Left renal pelvis (tissue), 4 donors: ENCODE measurements around the gene SFMBT1. TPM values are rescaled to one million over a fixed set of nuclear protein-coding genes. Genes with fewer than 3 reads are reported as not detected.
"Not testable (repeated sequence)": the region's sequence is repeated elsewhere in the genome, so short reads cannot be mapped to it uniquely, and the experiment has no call there.

Experiments used
- DNase-seq, 4 donors: peaks; one replicate each; pipeline ENCODE4 v3.0.0-alpha.2; 2013; ENCODE audit warnings: low read depth in 4 of 4, low spot score in 3 of 4
- polyA plus RNA-seq, 4 donors: library from polyadenylated mRNA; unstranded; fragments of 120-200 nt; gene quantifications; one replicate each; pipeline ENCODE4 v1.2.1, GENCODE V29; 2013; ENCODE audit not compliant: insufficient read length in 4 of 4

The SFMBT1 gene
- polyA plus RNA-seq, 4 donors, result 7.7 to 10.9 (median 10.0) TPM

DNA sequence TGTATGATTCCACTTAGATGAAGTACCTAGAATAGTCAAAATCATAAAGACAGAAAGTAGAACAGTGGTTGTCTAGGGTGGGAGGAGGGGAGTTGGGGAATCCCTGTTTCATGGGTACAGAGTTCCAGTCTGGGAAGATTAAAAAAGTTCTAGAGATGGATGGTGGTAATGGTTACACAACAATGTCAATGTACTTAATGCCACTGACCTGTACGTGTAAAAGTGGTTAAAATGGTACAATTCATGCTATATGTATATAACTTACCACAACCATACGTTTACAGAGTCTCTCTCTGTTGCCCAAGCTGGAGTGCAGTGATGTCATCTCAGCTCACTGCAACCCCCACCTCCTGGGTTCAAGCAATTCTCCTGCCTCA lies 6.5 kb downstream of the SFMBT1 start:
- DNase-seq, result no peak

DNA sequence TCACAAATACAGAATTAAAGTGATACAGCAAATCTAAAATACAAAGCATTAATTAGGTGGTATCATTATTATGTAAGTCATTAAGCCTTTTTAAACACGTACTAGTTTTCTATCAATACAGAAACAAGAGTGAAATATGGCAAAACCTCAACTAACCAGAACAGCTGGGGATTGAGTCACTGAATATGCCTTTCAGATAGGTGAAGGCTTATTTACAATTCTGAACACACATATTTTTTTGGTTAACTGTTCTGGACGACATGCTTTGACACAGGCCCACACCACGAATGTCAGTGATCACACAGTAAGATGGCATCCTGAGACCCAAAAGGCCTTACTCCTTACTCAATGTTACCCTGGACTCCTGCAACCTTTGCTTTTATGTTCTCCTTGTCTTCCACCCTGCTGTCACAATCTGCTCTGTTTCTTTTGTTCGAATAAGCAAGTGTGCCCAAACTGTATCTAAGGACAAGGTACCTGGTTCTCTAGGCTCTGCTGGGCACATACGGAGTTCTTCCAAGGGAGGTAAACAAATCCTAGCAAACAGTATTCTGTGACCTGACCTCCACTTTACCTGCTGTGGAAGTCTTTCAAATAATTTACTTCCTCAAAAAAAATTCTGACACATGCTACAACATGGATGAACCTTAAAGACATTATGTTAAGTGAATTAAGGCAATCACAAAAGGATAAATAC lies 7.0 kb downstream of the SFMBT1 start:
- DNase-seq, result no peak

DNA sequence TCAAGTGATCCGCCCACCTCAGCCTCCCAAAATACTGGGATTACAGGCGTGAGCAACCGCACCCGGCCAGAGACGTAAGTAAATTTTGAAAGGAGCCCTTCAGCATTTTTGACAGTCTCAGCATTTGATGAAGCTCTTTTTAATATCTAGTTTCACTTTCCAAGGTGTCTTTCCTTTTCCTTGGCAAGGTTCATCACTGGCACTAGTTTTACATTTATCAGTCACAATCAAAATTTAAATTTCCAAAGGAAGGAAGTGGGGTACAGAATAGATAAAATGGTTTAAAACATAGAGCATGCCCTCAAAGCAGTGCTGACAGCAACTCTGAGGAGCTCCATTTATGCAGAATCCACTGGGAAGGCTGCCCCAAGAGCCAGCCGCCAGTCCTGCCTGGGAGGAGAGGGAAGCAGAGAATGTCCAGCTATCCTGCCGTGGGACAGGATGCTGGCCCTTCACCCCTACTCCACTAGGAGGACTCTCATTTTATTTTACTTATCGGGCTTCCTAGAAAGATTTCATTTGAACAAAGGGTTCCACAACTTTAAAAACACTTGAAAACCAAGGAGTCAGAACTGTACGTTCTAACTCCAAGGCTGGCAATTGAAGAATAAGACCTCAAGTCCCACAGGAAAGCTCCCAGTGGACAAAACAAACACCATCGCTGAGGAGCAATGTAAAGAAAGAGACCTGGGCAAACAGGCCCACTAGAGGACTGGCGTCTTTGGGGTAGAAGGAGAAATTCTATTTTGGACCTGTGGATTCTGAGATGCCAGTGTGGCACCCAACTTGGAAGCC lies 9.9 kb downstream of the SFMBT1 start:
- DNase-seq, result no peak

DNA sequence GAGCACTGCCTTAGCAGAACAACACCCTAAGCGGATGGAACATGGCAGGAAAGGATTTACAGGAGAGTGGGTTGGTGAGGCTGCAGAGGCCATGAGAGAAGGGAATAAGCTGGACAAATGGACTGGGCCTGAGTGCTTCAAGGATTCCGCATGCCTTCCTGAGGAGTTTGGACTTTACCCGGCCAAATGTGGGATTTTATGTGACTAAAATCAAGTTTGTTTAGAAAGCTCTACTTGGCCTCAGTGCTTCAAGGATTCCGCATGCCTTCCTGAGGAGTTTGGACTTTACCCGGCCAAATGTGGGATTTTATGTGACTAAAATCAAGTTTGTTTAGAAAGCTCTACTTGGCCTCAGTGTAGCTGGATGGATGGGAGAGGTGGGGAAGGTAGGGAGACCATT lies 10.9 kb downstream of the SFMBT1 start:
- DNase-seq, result not testable (repeated sequence)

DNA sequence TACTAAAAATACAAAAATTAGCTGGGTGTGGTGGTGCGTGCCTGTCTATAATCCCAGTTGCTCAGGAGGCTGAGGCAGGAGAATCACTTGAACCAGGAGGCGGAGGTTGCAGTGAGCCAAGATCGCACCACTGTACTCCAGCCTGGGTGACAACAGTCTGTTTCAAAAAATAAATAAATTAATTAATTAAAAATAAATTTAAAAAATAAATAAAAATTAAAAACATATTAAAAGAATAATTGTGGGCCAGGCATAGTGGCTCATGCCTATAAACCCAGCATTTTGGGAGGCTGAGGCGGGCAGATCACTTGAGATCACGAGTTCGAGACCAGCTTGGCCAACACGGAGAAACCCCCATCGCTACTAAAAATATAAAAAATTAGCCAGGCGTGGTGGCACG lies 11.5 kb downstream of the SFMBT1 start:
- not testable (repeated sequence) for DNase-seq

DNA sequence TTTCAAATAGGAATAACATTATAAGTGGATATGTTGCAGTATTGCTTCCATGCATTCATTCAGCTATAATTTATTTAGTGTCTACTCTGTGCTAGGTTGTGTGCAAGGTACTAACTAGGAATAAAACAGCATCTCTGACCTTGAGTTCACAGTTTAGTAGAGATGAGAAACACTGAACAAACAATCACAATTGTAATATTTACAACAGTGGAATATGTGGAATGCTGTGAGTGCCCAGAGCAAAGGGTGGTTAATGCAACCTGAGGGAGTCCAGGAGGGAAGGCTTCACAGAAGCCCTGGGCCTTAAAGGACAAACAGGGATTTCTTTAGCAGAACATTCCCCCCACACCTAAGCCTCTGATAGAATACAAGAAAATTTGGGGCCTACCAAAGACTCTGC lies 13.3 kb downstream of the SFMBT1 start:
- no peak for DNase-seq

DNA sequence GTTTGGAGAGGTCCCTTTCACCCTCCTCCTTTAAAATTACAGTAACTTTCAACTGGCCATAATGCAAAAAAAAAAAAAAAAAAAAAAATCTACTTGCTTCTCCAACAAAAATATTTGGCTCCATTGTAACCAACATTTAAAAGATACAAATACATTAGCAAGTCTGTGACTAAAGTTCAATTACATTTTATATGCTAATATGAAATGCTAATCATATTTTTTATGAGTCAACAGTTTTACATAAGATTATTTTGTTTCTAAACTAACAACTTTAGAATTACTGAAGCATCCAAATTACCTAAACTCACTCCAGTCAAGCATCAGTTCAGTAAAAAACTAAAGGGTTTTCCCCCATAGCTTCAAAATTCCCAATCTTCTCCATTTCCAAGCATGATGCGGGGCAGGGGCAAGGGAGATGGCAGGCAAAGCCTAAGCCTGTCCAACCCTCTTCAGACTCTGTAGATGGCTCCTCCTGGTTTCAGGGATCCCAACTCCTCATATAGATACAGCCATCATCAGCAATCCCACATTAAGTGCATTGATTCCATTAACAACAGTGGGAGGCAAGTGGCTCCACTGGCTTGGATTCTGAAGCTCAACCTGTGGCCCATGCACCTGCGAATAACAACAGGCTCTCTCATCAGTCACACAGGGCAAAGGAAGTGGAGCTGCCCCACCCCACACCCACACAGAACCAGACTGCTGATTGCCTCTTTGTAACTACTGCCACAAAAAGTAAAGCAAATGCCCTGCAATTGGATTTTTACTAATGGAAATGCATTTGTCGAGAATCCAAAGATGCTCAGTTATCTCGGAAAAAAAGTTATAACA lies 15.0 kb downstream of the SFMBT1 start:
- no peak for DNase-seq

DNA sequence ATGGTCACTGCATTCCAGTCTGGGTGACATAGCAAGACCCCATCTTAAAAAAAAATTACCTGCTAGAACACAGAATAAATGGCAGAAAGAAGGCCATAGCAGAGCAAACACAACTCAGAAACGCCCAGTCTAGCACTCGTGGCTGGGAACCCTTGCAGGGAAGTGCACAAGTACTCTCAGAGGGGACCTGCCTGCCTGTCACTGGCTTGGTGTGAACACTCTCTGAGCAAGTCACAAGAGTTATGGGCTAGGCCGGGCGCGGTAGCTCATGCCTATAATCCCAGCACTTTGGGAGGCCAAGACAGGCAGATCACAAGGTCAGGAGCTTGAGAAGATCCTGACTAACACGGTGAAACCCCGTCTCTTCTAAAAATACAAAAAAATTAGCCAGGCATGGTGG lies 17.2 kb downstream of the SFMBT1 start:
- no peak for DNase-seq

DNA sequence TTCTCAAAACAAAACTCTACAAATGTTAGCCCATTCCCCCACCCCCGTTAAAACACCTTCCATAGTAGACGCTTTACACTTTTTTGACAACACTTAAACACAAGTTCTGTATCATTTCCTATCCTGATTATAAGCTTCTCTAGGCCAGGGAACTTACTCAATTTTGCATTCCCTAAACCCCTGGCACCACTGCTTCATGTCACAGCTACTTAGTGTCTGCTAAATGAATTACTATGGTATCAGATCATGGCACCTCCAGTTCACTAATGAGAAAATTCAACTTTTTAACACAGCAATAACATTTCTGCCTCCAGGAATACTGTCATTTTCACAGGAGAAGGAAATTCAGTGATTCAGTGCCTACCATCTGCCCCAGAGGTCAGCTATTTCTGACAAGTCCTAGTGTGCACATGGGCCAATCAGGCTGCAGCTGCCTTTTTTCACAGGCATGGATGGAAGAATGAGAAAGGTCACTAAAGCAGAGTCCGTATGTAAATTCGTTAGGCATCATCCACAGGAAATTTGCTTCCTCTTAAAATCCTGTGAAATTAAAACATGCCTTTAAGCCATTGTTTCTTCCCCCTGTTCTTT lies 18.5 kb downstream of the SFMBT1 start:
- no peak for DNase-seq

DNA sequence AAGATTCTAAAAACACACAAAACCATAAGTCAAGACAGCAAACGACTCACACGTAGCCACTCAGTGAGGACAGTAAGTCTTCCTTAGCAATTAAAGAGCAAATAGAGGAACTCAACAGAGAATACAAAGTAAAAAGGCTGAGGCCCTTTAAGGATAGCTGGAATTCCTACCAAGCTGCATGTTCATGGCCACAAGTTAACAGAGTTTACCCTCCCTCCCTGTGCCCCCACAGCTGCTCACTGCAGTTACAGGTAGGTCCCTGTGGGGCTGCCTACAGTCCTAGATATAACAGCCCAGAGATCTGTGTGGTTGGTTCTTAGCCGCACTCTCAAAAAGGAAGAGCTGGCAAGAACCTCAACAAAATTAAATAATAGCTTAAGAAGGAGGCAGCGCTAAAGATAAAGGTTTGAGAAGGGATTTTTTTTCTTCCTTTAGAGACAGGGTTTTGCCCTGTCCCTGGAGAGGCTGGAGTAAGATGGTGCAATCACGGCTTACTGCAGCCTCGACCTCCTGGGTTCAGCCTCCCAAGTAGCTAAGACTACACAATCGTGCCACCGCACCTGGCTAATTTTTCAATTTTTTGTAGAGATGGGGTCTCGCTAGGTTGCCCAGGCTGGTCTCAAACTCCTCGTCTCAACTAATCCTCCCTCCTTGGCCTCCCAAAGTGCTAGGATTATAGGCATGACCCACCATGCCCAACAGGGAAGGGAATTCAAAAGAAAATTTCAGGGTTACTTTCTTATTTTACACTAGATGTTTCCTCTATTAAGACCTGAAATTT lies 19.3 kb downstream of the SFMBT1 start:
- DNase-seq, result no peak

DNA sequence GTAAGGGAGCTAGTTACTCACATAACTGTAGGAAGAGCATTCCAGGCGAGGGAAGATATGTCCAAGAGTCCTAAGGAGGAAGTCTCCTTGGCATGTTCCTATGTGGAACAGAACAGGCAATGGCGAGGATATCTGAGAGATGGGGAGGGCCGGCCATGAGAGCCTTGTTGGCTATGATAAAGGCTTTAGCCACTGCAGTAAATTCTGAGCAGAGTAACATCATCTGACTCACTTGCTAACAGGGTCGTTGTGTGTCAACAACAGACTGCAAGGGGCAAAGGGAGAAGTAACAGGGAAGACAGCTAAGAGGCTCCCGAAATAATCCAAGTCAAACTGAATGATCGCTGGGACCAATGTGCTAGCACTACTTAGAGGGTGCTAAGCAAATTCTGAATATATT lies 21.6 kb downstream of the SFMBT1 start:
- DNase-seq, result no peak

DNA sequence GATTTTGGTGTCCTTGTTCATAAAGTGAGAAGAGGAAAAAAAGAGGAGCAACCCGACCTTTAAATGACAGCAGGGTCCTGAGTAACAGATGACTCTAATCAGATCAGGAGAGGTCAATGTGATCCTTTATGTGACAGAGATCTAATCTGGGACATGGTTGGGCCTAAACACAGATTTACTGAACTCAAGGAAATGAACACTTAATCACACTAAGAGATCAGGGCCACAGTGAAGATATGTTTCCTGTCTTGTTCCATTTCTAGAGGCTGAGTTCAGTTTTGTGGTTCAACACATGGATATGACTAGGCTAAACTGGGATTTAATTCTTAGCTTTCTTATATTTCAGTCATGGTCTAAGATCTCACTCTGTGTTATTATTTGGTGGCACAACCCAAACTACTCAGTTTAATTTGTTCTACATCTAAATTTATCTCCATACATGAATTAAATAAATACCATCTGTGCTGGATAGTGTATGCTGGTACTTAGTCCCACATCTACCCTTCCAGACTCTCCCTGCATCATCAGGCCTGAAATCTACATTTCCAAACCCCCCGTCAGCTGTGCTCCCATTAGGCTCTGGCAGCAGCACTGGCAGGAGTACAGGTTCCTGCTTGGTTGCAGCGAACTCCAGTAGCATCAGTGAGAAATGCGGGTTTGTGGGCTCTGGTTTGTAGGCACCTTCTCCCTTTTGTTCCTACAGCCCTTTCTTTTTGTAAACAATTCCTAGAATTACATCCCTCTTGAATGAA lies 22.6 kb downstream of the SFMBT1 start:
- no peak for DNase-seq

DNA sequence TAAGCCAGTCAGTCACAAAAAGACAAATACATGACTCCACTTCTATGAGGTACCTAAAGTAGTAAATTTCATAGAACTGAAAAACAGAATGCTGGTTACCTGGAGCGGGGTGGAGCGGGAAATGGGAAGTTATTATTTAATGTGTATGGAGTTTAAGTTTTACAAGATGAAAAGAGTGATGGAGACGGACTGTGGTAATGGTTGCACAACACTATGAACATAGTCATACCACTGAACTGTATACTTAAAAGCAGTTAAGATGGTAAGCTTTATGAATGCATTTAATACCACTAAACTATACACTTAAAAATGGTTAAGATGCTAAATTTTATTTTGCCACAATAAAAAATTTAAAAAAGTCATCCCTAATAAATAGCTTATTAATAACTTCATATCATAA lies 23.2 kb downstream of the SFMBT1 start:
- no peak for DNase-seq

DNA sequence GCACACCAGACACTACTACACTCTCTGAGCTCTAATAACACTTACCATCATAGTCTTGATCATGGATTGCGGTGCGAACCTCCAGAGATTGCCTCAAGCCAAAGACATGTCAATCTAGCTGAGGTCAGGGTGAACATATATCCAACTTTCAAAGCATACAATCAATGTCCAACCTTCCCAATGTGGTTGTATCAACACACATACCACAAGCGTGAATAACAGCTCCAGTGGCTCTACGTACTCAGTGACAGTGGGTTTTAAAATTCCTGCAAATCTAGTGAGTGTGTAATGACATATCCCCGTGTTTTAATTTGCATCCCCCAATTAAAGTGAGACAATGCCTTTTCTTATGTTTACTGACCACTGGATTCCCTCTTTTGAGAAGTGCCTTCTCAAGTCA lies 29.6 kb downstream of the SFMBT1 start:
- DNase-seq, result no peak

DNA sequence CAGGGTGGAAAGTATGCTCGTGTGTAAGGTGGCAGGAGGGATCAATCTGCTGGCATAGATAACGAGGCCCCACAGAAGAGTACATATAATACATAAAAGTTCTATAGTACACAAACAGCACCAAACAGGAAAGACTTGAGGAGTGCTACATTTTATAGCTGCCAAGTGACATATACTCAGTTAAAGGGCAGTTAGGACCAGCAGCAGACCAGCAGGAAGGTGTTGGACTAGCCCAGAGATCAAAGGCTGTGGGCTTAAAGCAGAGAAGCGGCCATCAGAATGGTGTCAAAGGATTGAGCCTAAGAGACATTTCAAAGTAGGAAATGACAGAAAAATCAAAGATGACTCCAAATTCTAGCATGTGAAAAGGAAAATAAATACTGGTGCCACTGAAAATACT lies 34.5 kb downstream of the SFMBT1 start:
- DNase-seq, result no peak

DNA sequence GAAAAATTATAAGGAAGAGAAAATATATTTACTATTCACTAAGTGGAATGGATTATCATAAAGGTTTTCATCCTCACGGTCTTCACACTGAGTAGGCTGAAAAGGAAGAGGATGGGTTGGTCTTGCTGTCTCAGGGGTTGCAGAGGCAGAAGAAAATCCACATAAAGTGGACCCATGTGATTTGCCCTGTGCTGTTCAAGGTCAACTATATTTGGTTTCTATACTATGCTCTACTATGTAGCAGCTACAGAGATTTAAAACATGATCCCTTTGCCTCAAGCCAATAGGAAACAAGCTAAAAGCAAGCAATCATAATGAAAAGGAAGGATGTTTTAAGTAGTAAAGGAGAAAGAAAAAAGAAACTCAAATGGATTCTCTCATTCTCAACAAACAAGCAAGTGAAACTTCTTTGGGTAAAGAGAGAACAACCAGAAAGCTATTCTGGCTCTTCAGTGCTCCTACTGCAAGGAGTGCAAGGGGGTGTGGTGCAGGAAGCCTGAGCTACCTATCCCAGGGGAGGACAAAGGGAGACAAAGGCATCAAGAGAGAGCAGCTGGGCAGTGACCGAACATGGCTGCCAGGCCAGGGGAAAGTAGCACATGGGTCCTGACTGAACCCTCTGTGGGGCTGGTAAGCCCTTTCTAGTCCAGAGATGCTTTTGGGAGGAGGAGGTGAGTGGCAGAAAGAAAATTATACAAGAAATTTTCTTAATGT lies 35.9 kb downstream of the SFMBT1 start:
- no peak for DNase-seq

DNA sequence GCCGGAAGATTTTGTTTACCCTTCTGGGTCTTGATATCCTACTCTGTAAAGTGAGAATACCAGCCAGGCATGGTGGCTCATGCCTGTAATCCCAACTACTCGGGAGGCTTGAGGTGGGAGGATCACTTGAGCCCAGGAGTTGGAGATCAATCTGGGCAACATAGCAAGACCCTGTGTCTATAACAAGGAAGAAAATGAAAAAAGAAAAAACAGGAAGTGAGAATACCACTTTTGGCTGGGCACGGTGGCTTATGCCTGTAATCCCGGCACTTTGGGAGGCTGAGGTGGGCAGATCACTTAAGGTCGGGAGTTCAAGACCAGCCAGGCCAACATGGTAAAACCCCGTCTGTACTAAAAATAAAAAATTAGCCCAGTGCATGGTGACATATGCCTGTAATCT lies 36.9 kb downstream of the SFMBT1 start:
- no peak for DNase-seq

DNA sequence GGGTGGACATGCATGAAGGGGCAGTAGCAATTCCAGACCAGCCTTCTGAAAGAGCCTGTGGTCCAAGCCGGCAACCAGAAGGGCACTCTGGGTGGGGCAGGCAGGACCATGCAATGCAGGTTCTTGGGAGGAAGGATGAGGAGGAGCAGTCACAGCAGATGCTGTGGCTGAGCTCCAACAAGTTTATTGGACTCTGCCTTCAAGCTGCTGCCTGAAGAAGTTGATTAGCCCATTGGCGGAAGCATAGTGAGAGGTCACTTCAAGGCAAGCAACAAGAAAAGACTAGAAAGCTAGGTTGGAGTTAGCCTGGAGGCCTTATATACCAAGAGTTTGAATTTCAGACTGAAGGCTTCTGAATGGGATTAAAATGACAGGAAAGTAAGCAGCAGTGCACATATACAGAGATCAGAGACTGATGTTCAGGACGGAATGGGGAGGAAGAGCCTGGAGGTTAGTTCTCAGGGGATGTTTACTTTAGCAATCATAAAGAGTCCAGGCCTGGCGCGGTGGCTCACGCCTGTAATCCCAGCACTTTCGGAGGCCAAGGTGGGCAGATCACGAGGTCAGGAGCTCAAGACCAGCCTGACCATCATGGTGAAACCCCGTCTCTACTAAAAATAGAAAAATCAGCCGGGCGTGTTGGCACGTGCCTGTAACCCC lies 39.9 kb downstream of the SFMBT1 start:
- DNase-seq, result no peak
